Articular chondrocyte of knee joint (primary cell): ENCODE measurements around the gene NPBWR2. TPM values are rescaled to one million over a fixed set of nuclear protein-coding genes. Genes with fewer than 3 reads are reported as not detected.

Source experiments
- small RNA-seq: library from RNA; depleted of rRNA; stranded (forward); fragments of <200 nt; gene quantifications from one replicate; pipeline ENCODE3, GENCODE V24; 2012
- total RNA-seq: library from RNA; depleted of rRNA; stranded (reverse); fragments of >200 nt; gene quantifications from 2 replicates; pipeline ENCODE4 v1.2.3, GENCODE V29; 2012

Gene NPBWR2
- total RNA-seq, result not detected in 2 replicates

GRCh38 chr20:64106981-64107735 lies at the start of gene NPBWR2:
Gene NPBWR2, minus strand, starts transcription at chr20:64107565. Its CDS starts 734 bp downstream, at chr20:64106831.

GRCh38 chr20:64083804-64084684 lies 23.3 kb downstream of the NPBWR2 start, which contains the start of gene LKAAEAR1:
Gene LKAAEAR1, minus strand, starts transcription at chr20:64084398. Its CDS starts 179 bp downstream, at chr20:64084219.

GRCh38 chr20:64080013-64080812 lies 27.2 kb downstream of the NPBWR2 start, which contains the start of gene OPRL1:
Gene OPRL1, plus strand, starts transcription at chr20:64080082. Its CDS starts 12,639 bp downstream, at chr20:64092721.

GRCh38 chr20:64079273-64080012 lies 27.9 kb downstream of the NPBWR2 start, which contains the start of gene RGS19:
Gene RGS19, minus strand, starts transcription at chr20:64079518. Its CDS starts 2,632 bp downstream, at chr20:64076886.

GRCh38 chr20:64062596-64063388 lies 44.6 kb downstream of the NPBWR2 start, which contains the start of gene TCEA2:
Gene TCEA2, plus strand, starts transcription at chr20:64063198. Its CDS starts 115 bp downstream, at chr20:64063313.

Small RNA genes lying within 50 kb of the gene (small RNA-seq; reads per million reads assigned to genes)
- not detected for gene AL355803.1
- gene MIR6813, result not detected

Other genes starting within 250 kb of the NPBWR2 start
- not detected in 2 replicates for gene ABHD16B, start 246.1 kb downstream of the NPBWR2 start, total RNA-seq
- gene TPD52L2, start 242.3 kb downstream of the NPBWR2 start, total RNA-seq, result 154 and 159 TPM in 2 replicates
- gene DNAJC5, start 212.4 kb downstream of the NPBWR2 start, total RNA-seq, result 41.2 and 41.3 TPM in 2 replicates
- gene UCKL1, start 151.1 kb downstream of the NPBWR2 start, total RNA-seq, result 9.2 and 11.8 TPM in 2 replicates
- gene ZNF512B, start 137.6 kb downstream of the NPBWR2 start, total RNA-seq, result 9.2 and 10.2 TPM in 2 replicates
- 0.43 and 0.65 TPM in 2 replicates for gene SAMD10, start 127.9 kb downstream of the NPBWR2 start, total RNA-seq
- 56.5 and 57.6 TPM in 2 replicates for gene PRPF6, start 126.4 kb downstream of the NPBWR2 start, total RNA-seq
- 1.2 and 1.4 TPM in 2 replicates for gene C20orf204, start 71.4 kb downstream of the NPBWR2 start, total RNA-seq
- 0.22 TPM in 1 of 2 replicates, not detected in the other for gene SOX18, start 57.9 kb downstream of the NPBWR2 start, total RNA-seq
- 17.5 and 20.9 TPM in 2 replicates for gene TCEA2, start 44.4 kb downstream of the NPBWR2 start, total RNA-seq
- 7.1 and 8.0 TPM in 2 replicates for gene RGS19, start 28.0 kb downstream of the NPBWR2 start, total RNA-seq
- gene OPRL1, start 27.5 kb downstream of the NPBWR2 start, total RNA-seq, result 0.52 and 0.86 TPM in 2 replicates
- not detected in 2 replicates for gene LKAAEAR1, start 23.2 kb downstream of the NPBWR2 start, total RNA-seq
- gene MYT1, start 56.9 kb upstream of the NPBWR2 start, total RNA-seq, result not detected in 2 replicates
- 44.6 and 52.9 TPM in 2 replicates for gene PCMTD2, start 148.2 kb upstream of the NPBWR2 start, total RNA-seq